GM21390 (cell line): ENCODE measurements around the gene SMIM24.

ENCODE experiments used
- ATAC-seq: cut with Tn5 transposase; IDR thresholded peaks from one replicate; pipeline ENCODE4 v1.9.1; 2021; ENCODE audit not compliant: unreplicated experiment

The SMIM24 gene

GRCh38 chr19:3499738-3500428 is 19.6 kb upstream of the SMIM24 start:
- no peak for ATAC-seq

- ATAC-seq = no peak
Measured at GRCh38 chr19:3497757-3498520, 17.6 kb upstream of the SMIM24 start.

- ATAC-seq = no peak
Measured at GRCh38 chr19:3496392-3497273, 16.3 kb upstream of the SMIM24 start.

GRCh38 chr19:3494559-3494958 is 14.2 kb upstream of the SMIM24 start:
- ATAC-seq = no peak

GRCh38 chr19:3494051-3494450 is 13.7 kb upstream of the SMIM24 start:
- ATAC-seq = no peak

- ATAC-seq = no peak
Measured at GRCh38 chr19:3493651-3494050, 13.3 kb upstream of the SMIM24 start.

- ATAC-seq = no peak
Measured at GRCh38 chr19:3492919-3493318, 12.6 kb upstream of the SMIM24 start.

GRCh38 chr19:3492131-3492839 is 12.0 kb upstream of the SMIM24 start:
- ATAC-seq = no peak

- no peak for ATAC-seq
Measured at GRCh38 chr19:3491396-3492119, 11.2 kb upstream of the SMIM24 start.

GRCh38 chr19:3483226-3483628 is 2.9 kb upstream of the SMIM24 start, which contains the start of gene SMIM44:
SMIM44 (minus strand) TSS chr19:3483441; CDS start chr19:3483403, 38 bp downstream.
- ATAC-seq = no peak

GRCh38 chr19:3482507-3483225 is 2.3 kb upstream of the SMIM24 start:
- ATAC-seq = no peak

- no peak for ATAC-seq
Measured at GRCh38 chr19:3481241-3482090, 1.1 kb upstream of the SMIM24 start.

- ATAC-seq = no peak
Measured at GRCh38 chr19:3479834-3480215, 500 bp downstream of the SMIM24 start.

- no peak for ATAC-seq
Measured at GRCh38 chr19:3479177-3479833, 1.0 kb downstream of the SMIM24 start.

GRCh38 chr19:3478409-3479176 is 1.7 kb downstream of the SMIM24 start:
- ATAC-seq = no peak

- no peak for ATAC-seq
Measured at GRCh38 chr19:3477951-3478350, 2.4 kb downstream of the SMIM24 start.

GRCh38 chr19:3477506-3477905 is 2.8 kb downstream of the SMIM24 start:
- no peak for ATAC-seq
